ENCODE results near the gene AP3B2.

The AP3B2 gene

GRCh38 chr15:82699726-82700125 lies 9.9 kb downstream of the AP3B2 start:
- Histone ChIP-seq H3K27ac (ENCODE audit: low read depth, low read length) (no peak overlapping the region), H3K36me3 (ENCODE audit: control insufficient read depth in 5 of 5, insufficient read depth in 5 of 5, low read length in 5 of 5) (no peaks in the 10 kb centered on the region), H3K4me3 (ENCODE audit: low read depth in 1 of 5, low read length in 5 of 5) (no peak overlapping the region), H3K4me1 (ENCODE audit: control insufficient read depth in 5 of 5, insufficient read depth in 5 of 5, low read length in 5 of 5) (no peaks in the 10 kb centered on the region), H3K27me3 (ENCODE audit: control insufficient read depth in 5 of 5, insufficient read depth in 4 of 5, low read length in 5 of 5) (peaks cover 0 to 9% (median 3%) of the 10 kb centered on the region in 5 donors), H3K9me3 (ENCODE audit: control insufficient read depth in 5 of 5, low read length in 5 of 5) (no peaks in the 10 kb centered on the region), H3K9ac (ENCODE audit: low read length in 5 of 5) (no peak overlapping the region)

GRCh38 chr15:82698711-82699345 lies 10.8 kb downstream of the AP3B2 start:
- Histone ChIP-seq H3K36me3 (ENCODE audit: control insufficient read depth in 5 of 5, insufficient read depth in 5 of 5, low read length in 5 of 5) (no peaks in the 10 kb centered on the region), H3K27ac (ENCODE audit: low read depth, low read length) (no peak overlapping the region), H3K4me3 (ENCODE audit: low read depth in 1 of 5, low read length in 5 of 5) (no peak overlapping the region), H3K9ac (ENCODE audit: low read length in 5 of 5) (no peak overlapping the region), H3K27me3 (ENCODE audit: control insufficient read depth in 5 of 5, insufficient read depth in 4 of 5, low read length in 5 of 5) (peaks cover 0 to 9% (median 3%) of the 10 kb centered on the region in 5 donors), H3K4me1 (ENCODE audit: control insufficient read depth in 5 of 5, insufficient read depth in 5 of 5, low read length in 5 of 5) (no peaks in the 10 kb centered on the region), H3K9me3 (ENCODE audit: control insufficient read depth in 5 of 5, low read length in 5 of 5) (no peaks in the 10 kb centered on the region)

GRCh38 chr15:82697735-82698407 lies 11.8 kb downstream of the AP3B2 start:
- H3K4me1 ChIP-seq (ENCODE audit: control insufficient read depth in 5 of 5, insufficient read depth in 5 of 5, low read length in 5 of 5), result no peaks in the 10 kb centered on the region
- no peaks in the 10 kb centered on the region for H3K9me3 ChIP-seq (ENCODE audit: control insufficient read depth in 5 of 5, low read length in 5 of 5)
- no peaks in the 10 kb centered on the region for H3K36me3 ChIP-seq (ENCODE audit: control insufficient read depth in 5 of 5, insufficient read depth in 5 of 5, low read length in 5 of 5)
- H3K9ac ChIP-seq (ENCODE audit: low read length in 5 of 5), result no peak overlapping the region
- H3K27ac ChIP-seq (ENCODE audit: low read depth, low read length), result no peak overlapping the region
- no peak overlapping the region for H3K4me3 ChIP-seq (ENCODE audit: low read depth in 1 of 5, low read length in 5 of 5)
- H3K27me3 ChIP-seq (ENCODE audit: control insufficient read depth in 5 of 5, insufficient read depth in 4 of 5, low read length in 5 of 5), result peaks cover 0 to 9% (median 3%) of the 10 kb centered on the region in 5 donors

GRCh38 chr15:82692171-82692570 lies 17.5 kb downstream of the AP3B2 start:
- Histone ChIP-seq H3K9me3 (ENCODE audit: control insufficient read depth in 5 of 5, low read length in 5 of 5) (no peaks in the 10 kb centered on the region), H3K4me1 (ENCODE audit: control insufficient read depth in 5 of 5, insufficient read depth in 5 of 5, low read length in 5 of 5) (no peaks in the 10 kb centered on the region), H3K4me3 (ENCODE audit: low read depth in 1 of 5, low read length in 5 of 5) (no peak overlapping the region), H3K27me3 (ENCODE audit: control insufficient read depth in 5 of 5, insufficient read depth in 4 of 5, low read length in 5 of 5) (peaks cover 0 to 4% (median 0%) of the 10 kb centered on the region in 5 donors), H3K27ac (ENCODE audit: low read depth, low read length) (no peak overlapping the region), H3K9ac (ENCODE audit: low read length in 5 of 5) (no peak overlapping the region), H3K36me3 (ENCODE audit: control insufficient read depth in 5 of 5, insufficient read depth in 5 of 5, low read length in 5 of 5) (no peaks in the 10 kb centered on the region)

- Histone ChIP-seq H3K4me1 (ENCODE audit: control insufficient read depth in 5 of 5, insufficient read depth in 5 of 5, low read length in 5 of 5) (no peaks in the 10 kb centered on the region), H3K9me3 (ENCODE audit: control insufficient read depth in 5 of 5, low read length in 5 of 5) (no peaks in the 10 kb centered on the region), H3K4me3 (ENCODE audit: low read depth in 1 of 5, low read length in 5 of 5) (no peak overlapping the region), H3K27ac (ENCODE audit: low read depth, low read length) (no peak overlapping the region), H3K9ac (ENCODE audit: low read length in 5 of 5) (no peak overlapping the region), H3K27me3 (ENCODE audit: control insufficient read depth in 5 of 5, insufficient read depth in 4 of 5, low read length in 5 of 5) (peaks cover 0 to 4% (median 0%) of the 10 kb centered on the region in 5 donors), H3K36me3 (ENCODE audit: control insufficient read depth in 5 of 5, insufficient read depth in 5 of 5, low read length in 5 of 5) (no peaks in the 10 kb centered on the region)
Observed at GRCh38 chr15:82689147-82689546, 20.5 kb downstream of the AP3B2 start.

GRCh38 chr15:82688691-82689090 lies 21.0 kb downstream of the AP3B2 start:
- no peak overlapping the region for H3K4me3 ChIP-seq (ENCODE audit: low read depth in 1 of 5, low read length in 5 of 5)
- H3K27me3 ChIP-seq (ENCODE audit: control insufficient read depth in 5 of 5, insufficient read depth in 4 of 5, low read length in 5 of 5), result peaks cover 0 to 4% (median 0%) of the 10 kb centered on the region in 5 donors
- H3K4me1 ChIP-seq (ENCODE audit: control insufficient read depth in 5 of 5, insufficient read depth in 5 of 5, low read length in 5 of 5), result no peaks in the 10 kb centered on the region
- no peaks in the 10 kb centered on the region for H3K9me3 ChIP-seq (ENCODE audit: control insufficient read depth in 5 of 5, low read length in 5 of 5)
- no peak overlapping the region for H3K9ac ChIP-seq (ENCODE audit: low read length in 5 of 5)
- no peak overlapping the region for H3K27ac ChIP-seq (ENCODE audit: low read depth, low read length)
- no peaks in the 10 kb centered on the region for H3K36me3 ChIP-seq (ENCODE audit: control insufficient read depth in 5 of 5, insufficient read depth in 5 of 5, low read length in 5 of 5)

- Histone ChIP-seq H3K4me3 (ENCODE audit: low read depth in 1 of 5, low read length in 5 of 5) (no peak overlapping the region), H3K27ac (ENCODE audit: low read depth, low read length) (no peak overlapping the region), H3K27me3 (ENCODE audit: control insufficient read depth in 5 of 5, insufficient read depth in 4 of 5, low read length in 5 of 5) (peaks cover 20 to 26% (median 22%) of the 10 kb centered on the region in 5 donors), H3K4me1 (ENCODE audit: control insufficient read depth in 5 of 5, insufficient read depth in 5 of 5, low read length in 5 of 5) (peaks cover 0 to 6% (median 3%) of the 10 kb centered on the region in 5 donors), H3K9ac (ENCODE audit: low read length in 5 of 5) (no peak overlapping the region), H3K36me3 (ENCODE audit: control insufficient read depth in 5 of 5, insufficient read depth in 5 of 5, low read length in 5 of 5) (no peaks in the 10 kb centered on the region), H3K9me3 (ENCODE audit: control insufficient read depth in 5 of 5, low read length in 5 of 5) (peaks cover 0 to 2% (median 0%) of the 10 kb centered on the region in 5 donors)
Observed at GRCh38 chr15:82681371-82681770, 28.3 kb downstream of the AP3B2 start.

GRCh38 chr15:82680200-82681102 lies 29.2 kb downstream of the AP3B2 start:
- H3K4me3 ChIP-seq (ENCODE audit: low read depth in 1 of 5, low read length in 5 of 5), result peak overlapping the region in 3 of 5 donors; percentile 17 to 39 (median 34)
- H3K9me3 ChIP-seq (ENCODE audit: control insufficient read depth in 5 of 5, low read length in 5 of 5), result peaks cover 0 to 2% (median 0%) of the 10 kb centered on the region in 5 donors
- H3K27ac ChIP-seq (ENCODE audit: low read depth, low read length), result no peak overlapping the region
- H3K27me3 ChIP-seq (ENCODE audit: control insufficient read depth in 5 of 5, insufficient read depth in 4 of 5, low read length in 5 of 5), result peaks cover 20 to 26% (median 22%) of the 10 kb centered on the region in 5 donors
- no peak overlapping the region for H3K9ac ChIP-seq (ENCODE audit: low read length in 5 of 5)
- H3K4me1 ChIP-seq (ENCODE audit: control insufficient read depth in 5 of 5, insufficient read depth in 5 of 5, low read length in 5 of 5), result peaks cover 0 to 6% (median 3%) of the 10 kb centered on the region in 5 donors
- no peaks in the 10 kb centered on the region for H3K36me3 ChIP-seq (ENCODE audit: control insufficient read depth in 5 of 5, insufficient read depth in 5 of 5, low read length in 5 of 5)

- H3K36me3 ChIP-seq (ENCODE audit: control insufficient read depth in 5 of 5, insufficient read depth in 5 of 5, low read length in 5 of 5), result no peaks in the 10 kb centered on the region
Observed at GRCh38 chr15:82679626-82680199, 30.0 kb downstream of the AP3B2 start.

More at GRCh38 chr15:82679626-82680199, 30.0 kb downstream of the AP3B2 start:
- Histone ChIP-seq H3K27me3 (ENCODE audit: control insufficient read depth in 5 of 5, insufficient read depth in 4 of 5, low read length in 5 of 5) (peaks cover 20 to 26% (median 22%) of the 10 kb centered on the region in 5 donors), H3K4me1 (ENCODE audit: control insufficient read depth in 5 of 5, insufficient read depth in 5 of 5, low read length in 5 of 5) (peaks cover 0 to 6% (median 3%) of the 10 kb centered on the region in 5 donors), H3K9me3 (ENCODE audit: control insufficient read depth in 5 of 5, low read length in 5 of 5) (peaks cover 0 to 2% (median 0%) of the 10 kb centered on the region in 5 donors), H3K9ac (ENCODE audit: low read length in 5 of 5) (no peak overlapping the region), H3K4me3 (ENCODE audit: low read depth in 1 of 5, low read length in 5 of 5) (no peak overlapping the region), H3K27ac (ENCODE audit: low read depth, low read length) (no peak overlapping the region)
